ENCODE data around the gene PDE8B. TPM values are rescaled to one million over a fixed set of nuclear protein-coding genes. Genes with fewer than 3 reads are reported as not detected.

Gene PDE8B
- total RNA-seq, 1 donor from 2014 or later, result 5.9 TPM

DNA sequence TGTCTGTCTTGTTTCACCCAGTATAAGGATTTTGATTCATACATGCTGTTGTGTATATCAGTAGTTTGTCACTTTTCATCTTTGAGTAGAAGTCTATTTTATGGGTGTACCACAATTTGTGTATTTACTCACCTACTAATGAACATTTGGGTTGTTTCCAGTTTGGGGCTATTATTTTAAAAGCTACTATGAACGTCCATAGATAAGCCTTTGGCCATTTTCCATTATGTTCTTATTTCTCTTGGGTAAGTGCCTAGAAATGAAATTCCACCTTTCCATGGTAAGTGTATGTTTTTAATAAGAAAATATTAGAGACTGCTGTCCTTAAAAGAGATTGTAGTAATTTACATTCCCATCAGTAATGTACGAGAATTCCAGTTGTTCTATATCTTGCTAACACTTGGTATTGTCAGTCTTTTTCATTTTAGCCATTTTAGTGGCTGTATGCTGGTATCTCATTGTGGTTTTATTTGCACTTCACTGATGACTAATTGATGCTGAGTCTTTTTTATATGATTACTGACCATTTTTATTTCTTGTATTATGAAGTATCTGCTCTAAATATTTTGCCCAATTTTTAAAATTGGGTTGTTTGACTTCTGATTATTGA lies 17.9 kb upstream of the PDE8B start:
- Histone ChIP-seq H3K36me3 (no peaks in the 10 kb centered on the region), H3K27me3 (no peaks in the 10 kb centered on the region), H3K4me1 (no peaks in the 10 kb centered on the region), H3K4me3 (no peak overlapping the region), H3K27ac (no peak overlapping the region), H3K9me3 (no peaks in the 10 kb centered on the region)
- no peak for DNase-seq (ENCODE audit: extremely low spot score in 2 of 2)
- TF ChIP-seq POLR2AphosphoS5 (IDR thresholded peaks at IDR 0.05; ENCODE audit: insufficient read depth in 1 of 2, low read depth in 1 of 2) (no peak), CTCF (IDR thresholded peaks at IDR 0.05) (no peak), POLR2A (IDR thresholded peaks at IDR 0.05) (no peak)
- intact Hi-C loops (cut with DNase I), result loop anchor here (10.0 kb wide), 1 partner anchor 1962 kb away; no protein-coding TSS in a partner anchor

DNA sequence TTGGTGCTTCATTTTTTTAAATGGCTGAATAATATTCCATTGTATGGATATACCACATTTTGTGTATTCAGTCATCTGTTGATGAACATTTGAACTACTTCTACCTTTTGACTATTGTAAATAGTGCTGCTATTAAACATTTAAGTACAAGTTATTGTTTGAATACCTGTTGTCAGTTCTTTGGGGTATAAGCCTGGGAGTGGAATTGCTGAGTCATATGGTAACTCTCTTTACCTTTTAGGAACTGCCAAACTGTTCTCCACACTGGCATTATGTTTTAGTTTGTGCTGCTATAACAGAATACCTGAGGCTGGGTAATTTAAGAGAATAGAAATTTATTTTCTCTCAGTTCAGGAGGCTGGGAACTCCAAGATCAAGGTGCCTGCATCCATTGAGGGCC lies 15.7 kb upstream of the PDE8B start:
- TF ChIP-seq POLR2A (IDR thresholded peaks at IDR 0.05) (no peak), POLR2AphosphoS5 (IDR thresholded peaks at IDR 0.05; ENCODE audit: insufficient read depth in 1 of 2, low read depth in 1 of 2) (no peak), CTCF (IDR thresholded peaks at IDR 0.05) (no peak)
- Histone ChIP-seq H3K27ac (no peak overlapping the region), H3K36me3 (no peaks in the 10 kb centered on the region), H3K4me3 (no peak overlapping the region), H3K4me1 (no peaks in the 10 kb centered on the region), H3K9me3 (no peaks in the 10 kb centered on the region), H3K27me3 (no peaks in the 10 kb centered on the region)
- intact Hi-C loops (cut with DNase I), result loop anchor here (10.0 kb wide), 1 partner anchor 1960 kb away; no protein-coding TSS in a partner anchor
- no peak for DNase-seq (ENCODE audit: extremely low spot score in 2 of 2)

DNA sequence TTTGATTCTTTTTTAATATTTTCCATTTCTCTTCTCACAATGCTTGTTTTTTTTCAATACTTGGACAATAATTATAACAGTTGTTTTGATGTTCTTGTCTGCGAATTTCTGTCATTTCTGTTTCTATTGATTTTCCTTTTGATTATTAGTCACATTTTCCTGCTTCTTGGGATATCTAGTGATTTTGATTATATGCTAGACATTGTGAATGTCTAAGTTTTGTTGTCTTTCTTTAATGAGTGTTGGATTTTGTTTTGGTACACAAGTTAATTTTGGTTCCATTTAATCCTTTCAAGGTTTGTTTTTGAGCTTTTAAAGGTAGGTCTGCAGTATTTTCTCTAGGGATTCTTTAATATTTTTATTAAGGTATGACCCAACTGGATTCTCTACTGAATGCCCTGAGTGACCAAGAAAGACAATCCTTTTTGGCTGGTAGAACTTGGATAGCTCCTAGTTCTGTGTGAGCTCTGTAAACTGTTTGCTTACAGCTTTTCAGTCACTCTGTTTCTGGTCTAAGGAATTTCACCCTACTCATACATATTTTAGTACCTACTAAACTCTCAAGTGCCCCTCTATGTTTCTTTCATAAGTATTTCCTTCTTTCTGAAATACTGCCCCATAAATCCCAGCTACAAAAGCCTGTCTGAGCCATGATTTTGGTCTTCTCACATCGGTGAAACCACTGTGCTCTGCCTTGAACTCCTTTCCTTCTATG lies 12.5 kb upstream of the PDE8B start:
- Histone ChIP-seq H3K4me3 (no peak overlapping the region), H3K9me3 (no peaks in the 10 kb centered on the region), H3K4me1 (no peaks in the 10 kb centered on the region), H3K27ac (no peak overlapping the region), H3K27me3 (no peaks in the 10 kb centered on the region), H3K36me3 (no peaks in the 10 kb centered on the region)
- intact Hi-C loops (cut with DNase I), result loop anchor here (10.0 kb wide), 1 partner anchor 1957 kb away; no protein-coding TSS in a partner anchor
- no peak for DNase-seq (ENCODE audit: extremely low spot score in 2 of 2)
- TF ChIP-seq POLR2A (IDR thresholded peaks at IDR 0.05), result no peak
- TF ChIP-seq POLR2AphosphoS5 (IDR thresholded peaks at IDR 0.05; ENCODE audit: insufficient read depth in 1 of 2, low read depth in 1 of 2), result no peak
- no peak for TF ChIP-seq CTCF (IDR thresholded peaks at IDR 0.05)

DNA sequence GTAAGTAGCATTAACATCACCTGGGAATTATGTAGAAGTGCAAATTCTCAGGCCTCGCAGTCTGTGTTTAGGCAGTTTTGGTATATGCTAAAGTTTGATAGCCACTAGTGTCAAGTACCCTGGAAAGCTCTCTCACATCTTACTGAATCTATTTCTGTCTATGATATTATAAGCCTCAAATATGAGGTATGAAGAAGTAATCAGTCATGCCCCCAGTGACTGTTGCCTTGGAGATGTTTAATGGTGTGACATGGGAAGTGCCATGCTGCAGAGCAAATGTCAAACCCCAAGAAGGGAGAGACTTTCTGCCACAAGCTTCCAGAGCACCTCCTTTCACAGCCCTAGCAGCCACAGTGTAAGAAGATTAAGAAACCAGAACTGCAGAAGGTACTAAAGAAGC lies 9.8 kb upstream of the PDE8B start:
- DNase-seq (ENCODE audit: extremely low spot score in 2 of 2), result no peak
- no peaks in the 10 kb centered on the region for H3K9me3 ChIP-seq
- H3K36me3 ChIP-seq, result no peaks in the 10 kb centered on the region
- intact Hi-C loops (cut with DNase I), result no loop called here
- no peak for TF ChIP-seq CTCF (IDR thresholded peaks at IDR 0.05)
- H3K4me3 ChIP-seq, result no peak overlapping the region
- H3K4me1 ChIP-seq, result no peaks in the 10 kb centered on the region
- H3K27me3 ChIP-seq, result no peaks in the 10 kb centered on the region
- H3K27ac ChIP-seq, result no peak overlapping the region

- no peak overlapping the region for H3K4me3 ChIP-seq
- H3K27ac ChIP-seq, result no peak overlapping the region
- H3K9me3 ChIP-seq, result no peaks in the 10 kb centered on the region
- no peaks in the 10 kb centered on the region for H3K4me1 ChIP-seq
- no peaks in the 10 kb centered on the region for H3K27me3 ChIP-seq
- TF ChIP-seq POLR2AphosphoS5 (IDR thresholded peaks at IDR 0.05; ENCODE audit: insufficient read depth in 1 of 2, low read depth in 1 of 2) (no peak), POLR2A (IDR thresholded peaks at IDR 0.05) (no peak), CTCF (IDR thresholded peaks at IDR 0.05) (no peak)
- H3K36me3 ChIP-seq, result no peaks in the 10 kb centered on the region
- intact Hi-C loops (cut with DNase I), result no loop called here
- no peak for DNase-seq (ENCODE audit: extremely low spot score in 2 of 2)
Observed at GRCh38 chr5:77202145-77202544, 8.3 kb upstream of the PDE8B start.

Data from vagina (tissue), 2 donors.